ENCODE results near the gene AGPS. TPM values are rescaled to one million over a fixed set of nuclear protein-coding genes. Genes with fewer than 3 reads are reported as not detected.

AGPS gene
- total and polyA plus RNA-seq, 4 donors = 6.3 to 46.9 (median 18.3) TPM

GRCh38 chr2:177359836-177360595 is 32.6 kb upstream of the AGPS start:
- TF ChIP-seq JUND (IDR thresholded peaks at IDR 0.05) (no peak), GABPA (IDR thresholded peaks at IDR 0.05 in 1 of 2, conservative IDR thresholded peaks at IDR 0.05 in 1 of 2) (no peak), HNF4A (conservative IDR thresholded peaks at IDR 0.05) (no peak), FOXA1 (IDR thresholded peaks at IDR 0.05) (no peak), SP1 (IDR thresholded peaks at IDR 0.05) (no peak), TAF1 (conservative IDR thresholded peaks at IDR 0.05) (no peak), CTCF (IDR thresholded peaks at IDR 0.05; ENCODE audit: low read depth, low read length, missing input control) (no peak), YY1 (IDR thresholded peaks at IDR 0.05) (no peak), FOXA2 (IDR thresholded peaks at IDR 0.05) (no peak), RXRA (IDR thresholded peaks at IDR 0.05) (no peak), NR2F2 (IDR thresholded peaks at IDR 0.05) (no peak), REST (IDR thresholded peaks at IDR 0.05) (no peak), EGR1 (IDR thresholded peaks at IDR 0.05; ENCODE audit: low read depth in 2 of 2) (no peak)
- TF ChIP-seq, protein P1, sequence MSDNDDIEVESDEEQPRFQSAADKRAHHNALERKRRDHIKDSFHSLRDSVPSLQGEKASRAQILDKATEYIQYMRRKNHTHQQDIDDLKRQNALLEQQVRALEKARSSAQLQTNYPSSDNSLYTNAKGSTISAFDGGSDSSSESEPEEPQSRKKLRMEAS (IDR thresholded peaks at IDR 0.05) = no peak
- TF ChIP-seq, protein P2, sequence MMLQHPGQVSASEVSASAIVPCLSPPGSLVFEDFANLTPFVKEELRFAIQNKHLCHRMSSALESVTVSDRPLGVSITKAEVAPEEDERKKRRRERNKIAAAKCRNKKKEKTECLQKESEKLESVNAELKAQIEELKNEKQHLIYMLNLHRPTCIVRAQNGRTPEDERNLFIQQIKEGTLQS (IDR thresholded peaks at IDR 0.05) = no peak
- TF ChIP-seq, protein P3, sequence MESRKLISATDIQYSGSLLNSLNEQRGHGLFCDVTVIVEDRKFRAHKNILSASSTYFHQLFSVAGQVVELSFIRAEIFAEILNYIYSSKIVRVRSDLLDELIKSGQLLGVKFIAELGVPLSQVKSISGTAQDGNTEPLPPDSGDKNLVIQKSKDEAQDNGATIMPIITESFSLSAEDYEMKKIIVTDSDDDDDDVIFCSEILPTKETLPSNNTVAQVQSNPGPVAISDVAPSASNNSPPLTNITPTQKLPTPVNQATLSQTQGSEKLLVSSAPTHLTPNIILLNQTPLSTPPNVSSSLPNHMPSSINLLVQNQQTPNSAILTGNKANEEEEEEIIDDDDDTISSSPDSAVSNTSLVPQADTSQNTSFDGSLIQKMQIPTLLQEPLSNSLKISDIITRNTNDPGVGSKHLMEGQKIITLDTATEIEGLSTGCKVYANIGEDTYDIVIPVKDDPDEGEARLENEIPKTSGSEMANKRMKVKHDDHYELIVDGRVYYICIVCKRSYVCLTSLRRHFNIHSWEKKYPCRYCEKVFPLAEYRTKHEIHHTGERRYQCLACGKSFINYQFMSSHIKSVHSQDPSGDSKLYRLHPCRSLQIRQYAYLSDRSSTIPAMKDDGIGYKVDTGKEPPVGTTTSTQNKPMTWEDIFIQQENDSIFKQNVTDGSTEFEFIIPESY (IDR thresholded peaks at IDR 0.05) = no peak
- WGBS = 81% methylated on average over 3 of the region's 3 CpGs
- Histone ChIP-seq H3K27me3 (ENCODE audit: control insufficient read depth in 4 of 4, insufficient read depth in 4 of 4, low read length in 3 of 4) (no peaks in the 10 kb centered on the region), H3K4me3 (ENCODE audit: low read depth in 1 of 3, low read length in 3 of 3) (no peak overlapping the region), H3K36me3 (ENCODE audit: control insufficient read depth in 4 of 4, insufficient read depth in 3 of 4, low read depth in 1 of 4, low read length in 3 of 4) (no peaks in the 10 kb centered on the region), H3K9ac (ENCODE audit: low read depth in 1 of 2, low read length in 2 of 2) (no peak overlapping the region), H3K9me3 (ENCODE audit: control insufficient read depth in 4 of 4, low read length in 3 of 4) (no peaks in the 10 kb centered on the region), H3K27ac (ENCODE audit: low read depth in 1 of 2, low read length in 2 of 2) (no peak overlapping the region), H3K4me1 (ENCODE audit: control insufficient read depth in 4 of 4, insufficient read depth in 4 of 4, low read length in 3 of 4) (no peaks in the 10 kb centered on the region)
- DNase-seq (ENCODE audit: low spot score) = no peak
